DOHH2 (cell line): Measurements from ENCODE around the gene ZNF469.
"Not testable (repeated sequence)": the region's sequence is repeated elsewhere in the genome, so short reads cannot be mapped to it uniquely, and the experiment has no call there.

ENCODE experiments used
- H3F3A ChIP-seq: fragments of 200-600 bp; sonication (generic), shearing (Covaris generic); 2 replicates; pipeline ENCODE4 v1.6.0; 2016; ENCODE audit warnings: antibody characterized with exemption, mild to moderate bottlenecking; ENCODE audit not compliant: control insufficient read depth, insufficient read depth
- H3K27ac ChIP-seq: fragments of 200-600 bp; sonication (generic); 2 replicates; pipeline ENCODE4 v1.5.1; 2014; ENCODE audit warnings: low read depth, mild to moderate bottlenecking, low read length, moderate library complexity
- H3K27me3 ChIP-seq: fragments of 200-600 bp; sonication (generic); 2 replicates; pipeline ENCODE4 v1.6.1; 2014; ENCODE audit warnings: mild to moderate bottlenecking, low read length, mixed read lengths; ENCODE audit not compliant: control insufficient read depth
- H3K36me3 ChIP-seq: fragments of 200-600 bp; sonication (generic); 2 replicates; pipeline ENCODE4 v1.6.1; 2014; ENCODE audit warnings: mild to moderate bottlenecking, low read length, moderate library complexity, mixed read lengths; ENCODE audit not compliant: control insufficient read depth
- H3K4me1 ChIP-seq: fragments of 200-600 bp; sonication (generic); 2 replicates; pipeline ENCODE4 v1.6.1; 2014; ENCODE audit warnings: mild to moderate bottlenecking, low read length, mixed read lengths; ENCODE audit not compliant: control insufficient read depth
- H3K4me2 ChIP-seq: fragments of 200-600 bp; sonication (generic); 2 replicates; pipeline ENCODE4 v1.6.0; 2014; ENCODE audit warnings: mild to moderate bottlenecking, low read length, moderate library complexity
- H3K4me3 ChIP-seq: fragments of 200-600 bp; sonication (generic); 2 replicates; pipeline ENCODE4 v1.5.1; 2014; ENCODE audit warnings: mild to moderate bottlenecking, low read length, mixed read lengths
- H3K79me2 ChIP-seq: fragments of 200-600 bp; sonication (generic); 2 replicates; pipeline ENCODE4 v1.6.1; 2014; ENCODE audit warnings: mild to moderate bottlenecking, low read length, mixed read lengths; ENCODE audit not compliant: control insufficient read depth
- H3K9me2 ChIP-seq: fragments of 200-600 bp; sonication (generic); replicated peaks from 2 replicates; pipeline ENCODE4 v1.6.1; 2014; ENCODE audit warnings: mild to moderate bottlenecking, low read length, mixed read lengths; ENCODE audit not compliant: control insufficient read depth
- H3K9me3 ChIP-seq: fragments of 200-600 bp; sonication (generic); 2 replicates; pipeline ENCODE4 v1.6.1; 2014; ENCODE audit warnings: antibody characterized with exemption, low read length, mixed read lengths; ENCODE audit not compliant: control insufficient read depth, insufficient read depth
- H4K20me1 ChIP-seq: fragments of 200-600 bp; sonication (generic); 2 replicates; pipeline ENCODE4 v1.6.0; 2014; ENCODE audit warnings: low read depth, mild to moderate bottlenecking, antibody characterized with exemption, low read length, moderate library complexity; ENCODE audit not compliant: control insufficient read depth, insufficient read depth
- CTCF ChIP-seq: fragments of 200-600 bp; sonication (generic); IDR thresholded peaks from one replicate; pipeline ENCODE4 v1.5.1; 2014; ENCODE audit warnings: antibody characterized with exemption, mild to moderate bottlenecking, low read depth, low read length; ENCODE audit not compliant: poor library complexity, severe bottlenecking
- EZH2phosphoT487 ChIP-seq: fragments of 200-600 bp; sonication (generic); IDR thresholded peaks from 2 replicates; pipeline ENCODE4 v1.6.1; 2017; ENCODE audit warnings: borderline replicate concordance, mild to moderate bottlenecking, antibody characterized with exemption, low read length, moderate library complexity, mixed read lengths

ZNF469 gene

DNA sequence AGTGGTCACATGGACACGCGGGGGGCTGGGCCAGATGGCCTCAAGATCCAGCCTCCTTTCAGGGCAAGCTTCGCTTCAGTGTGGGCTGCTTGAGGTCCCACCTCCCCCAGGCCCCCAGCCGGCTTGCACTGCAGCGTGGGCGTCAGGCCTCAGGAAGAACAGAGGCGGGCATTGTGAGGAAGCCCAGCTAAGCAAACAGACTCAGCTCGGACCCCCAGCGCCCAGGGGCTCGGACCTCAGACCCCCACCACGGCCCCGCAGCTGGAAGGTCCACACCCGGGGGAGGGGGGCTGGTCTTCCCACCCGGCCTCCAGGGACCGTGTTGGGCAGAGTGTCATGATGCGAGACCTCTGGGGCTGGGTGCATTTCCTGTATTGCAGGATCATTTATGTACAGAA lies 24.7 kb upstream of the ZNF469 start:
- no peaks in the 10 kb centered on the region for H3K9me2 ChIP-seq

DNA sequence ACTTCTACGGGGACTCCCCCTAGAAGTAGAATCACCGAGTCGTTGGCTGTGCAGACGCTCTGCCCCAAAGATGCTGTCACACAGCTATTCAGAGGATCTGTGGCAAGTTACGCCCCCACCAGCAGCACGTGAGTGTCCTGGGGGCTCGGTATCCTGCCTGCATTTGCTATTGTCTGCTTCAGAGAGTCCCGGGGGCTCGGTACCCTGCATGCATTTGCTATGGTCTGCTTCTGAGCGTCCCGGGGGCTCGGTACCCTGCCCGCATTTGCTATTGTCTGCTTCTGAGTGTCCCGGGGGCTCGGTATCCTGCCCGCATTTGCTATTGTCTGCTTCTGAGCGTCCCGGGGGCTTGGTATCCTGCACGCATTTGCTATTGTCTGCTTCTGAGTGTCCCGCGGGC lies 23.8 kb upstream of the ZNF469 start:
- Histone ChIP-seq H3K4me1 (no peaks in the 10 kb centered on the region), H4K20me1 (no peaks in the 10 kb centered on the region), H3K4me3 (no peak overlapping the region), H3K27me3 (peaks cover 9% of the 10 kb centered on the region; the same call in 1 of the 2 replicates), H3K4me2 (no peak overlapping the region), H3K9me2 (no peaks in the 10 kb centered on the region), H3K36me3 (no peaks in the 10 kb centered on the region), H3F3A (no peaks in the 10 kb centered on the region), H3K27ac (no peak overlapping the region), H3K9me3 (no peaks in the 10 kb centered on the region), H3K79me2 (no peaks in the 10 kb centered on the region)
- TF ChIP-seq EZH2phosphoT487 (no peak), CTCF (no peak)

More for the DNA sequence above, 24.7 kb upstream of the ZNF469 start:
- no peaks in the 10 kb centered on the region for H3F3A ChIP-seq
- H3K79me2 ChIP-seq: no peaks in the 10 kb centered on the region
- H3K4me2 ChIP-seq: no peak overlapping the region
- H3K4me1 ChIP-seq: no peaks in the 10 kb centered on the region
- H3K9me3 ChIP-seq: no peaks in the 10 kb centered on the region
- TF ChIP-seq CTCF: no peak
- no peak for TF ChIP-seq EZH2phosphoT487
- no peak overlapping the region for H3K4me3 ChIP-seq
- peaks cover 9% of the 10 kb centered on the region; the same call in 1 of the 2 replicates for H3K27me3 ChIP-seq
- no peak overlapping the region for H3K27ac ChIP-seq
- H3K36me3 ChIP-seq: no peaks in the 10 kb centered on the region
- H4K20me1 ChIP-seq: no peaks in the 10 kb centered on the region

DNA sequence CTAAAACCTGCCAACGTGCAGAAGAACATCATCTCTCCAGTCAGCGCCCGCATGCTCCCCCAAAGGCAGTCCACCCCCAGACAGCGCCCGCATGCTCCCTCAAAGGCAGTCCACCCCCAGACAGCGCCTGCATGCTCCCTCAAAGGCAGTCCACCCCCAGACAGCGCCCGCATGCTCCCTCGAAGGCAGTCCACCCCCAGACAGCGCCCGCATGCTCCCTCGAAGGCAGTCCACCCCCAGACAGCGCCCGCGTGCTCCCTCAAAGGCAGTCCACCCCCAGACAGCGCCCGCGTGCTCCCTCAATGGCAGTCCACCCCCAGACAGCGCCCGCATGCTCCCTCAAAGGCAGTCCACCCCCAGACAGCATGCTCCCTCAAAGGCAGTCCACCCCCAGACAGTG lies 22.4 kb upstream of the ZNF469 start:
- H3K4me3 ChIP-seq, H3K27ac ChIP-seq, H3K36me3 ChIP-seq, H3K9me3 ChIP-seq, H3K4me2 ChIP-seq, H3F3A ChIP-seq, H3K27me3 ChIP-seq, H4K20me1 ChIP-seq, H3K4me1 ChIP-seq, H3K9me2 ChIP-seq, H3K79me2 ChIP-seq: not testable (repeated sequence)

DNA sequence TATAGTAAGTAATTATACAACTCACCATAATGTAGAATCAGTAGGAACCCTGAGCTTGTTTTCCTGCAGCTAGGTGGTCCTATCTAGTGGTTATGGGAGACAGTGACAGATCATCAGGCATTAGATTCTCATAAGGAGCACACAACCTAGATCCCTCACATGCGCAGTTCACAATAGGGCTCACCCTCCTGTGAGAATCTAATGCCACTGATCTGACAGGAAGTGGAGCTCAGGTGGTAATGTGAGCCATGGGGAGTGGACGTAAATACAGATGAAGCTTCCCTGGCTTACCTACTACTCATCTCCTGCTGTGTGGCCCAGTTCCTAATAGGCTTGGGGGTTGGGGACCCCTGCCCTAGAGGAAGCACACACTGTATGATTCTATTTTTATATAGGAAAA lies 21.8 kb upstream of the ZNF469 start:
- Histone ChIP-seq H3K79me2 (no peaks in the 10 kb centered on the region), H3K4me2 (no peak overlapping the region), H3K9me3 (peaks cover 2% of the 10 kb centered on the region; the same call in 1 of the 2 replicates), H3K4me3 (no peak overlapping the region), H3F3A (no peaks in the 10 kb centered on the region), H4K20me1 (no peaks in the 10 kb centered on the region), H3K36me3 (no peaks in the 10 kb centered on the region), H3K9me2 (no peaks in the 10 kb centered on the region), H3K27ac (no peak overlapping the region), H3K4me1 (no peaks in the 10 kb centered on the region), H3K27me3 (peaks cover 9% of the 10 kb centered on the region; the same call in 1 of the 2 replicates)
- TF ChIP-seq EZH2phosphoT487 (no peak), CTCF (no peak)
